ENCODE results near the gene SELE.
"Not testable (repeated sequence)": the region's sequence is repeated elsewhere in the genome, so short reads cannot be mapped to it uniquely, and the experiment has no call there.

Gene SELE

DNA sequence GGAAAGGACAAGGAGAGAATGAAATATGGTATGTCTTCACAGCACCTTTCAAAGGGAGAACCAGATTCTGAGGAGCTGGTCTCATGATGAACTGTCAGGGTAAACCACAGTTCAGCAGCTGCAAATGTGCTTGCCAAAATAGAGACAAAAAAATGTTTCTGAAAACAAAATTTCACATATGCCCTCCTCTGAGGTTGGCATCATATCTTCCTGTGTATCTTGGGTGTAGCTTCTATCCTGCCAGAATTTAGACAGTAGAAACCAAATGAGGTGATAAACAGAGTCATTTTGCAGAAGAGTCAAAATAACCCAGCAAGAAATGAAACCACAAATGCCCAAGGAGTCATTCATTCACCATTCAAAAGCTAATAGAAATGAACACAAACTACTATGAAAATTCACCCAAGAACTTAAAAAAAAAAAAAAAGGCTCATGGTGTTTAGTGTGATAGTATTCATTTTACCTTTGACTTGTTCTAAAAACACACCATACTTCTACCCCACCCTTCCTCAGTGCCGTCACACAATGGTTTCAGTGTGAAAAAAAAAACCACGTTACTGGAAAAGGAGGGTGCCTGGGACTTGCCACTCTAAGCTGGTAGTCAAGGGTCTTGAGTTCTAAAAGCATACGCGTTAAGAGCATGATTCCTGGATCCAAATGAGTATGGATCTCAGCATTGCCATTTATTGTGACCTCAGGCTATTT is 41.0 kb downstream of the SELE start:
- in situ Hi-C loops (cut with MboI; ENCODE audit: low pct_unique_long_range_greater_than_20kb, low sequenced_read_pairs): no loop called here
- no peak for DNase-seq

DNA sequence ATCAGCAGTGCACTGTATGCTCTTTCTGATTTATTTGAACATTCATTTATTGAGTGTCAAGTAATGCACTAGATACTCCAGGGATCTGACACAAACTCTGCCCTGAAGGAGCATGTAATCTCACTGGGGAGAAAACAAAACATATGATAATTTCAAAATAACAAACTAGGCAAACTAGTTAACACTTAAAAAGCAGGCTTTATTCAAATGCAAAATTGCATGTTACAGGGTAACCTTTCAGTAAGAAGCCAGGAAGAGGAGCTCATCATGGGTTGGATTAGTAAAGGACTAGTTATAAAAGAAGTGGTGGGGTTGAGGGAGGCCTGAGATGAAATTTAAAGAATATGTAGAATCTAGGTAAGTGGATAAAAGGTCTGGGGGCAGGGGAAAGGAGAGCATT is 43.4 kb downstream of the SELE start:
- in situ Hi-C loops (cut with MboI; ENCODE audit: low pct_unique_long_range_greater_than_20kb, low sequenced_read_pairs): no loop called here
- no peak for DNase-seq

- no peak for DNase-seq
- in situ Hi-C loops (cut with MboI; ENCODE audit: low pct_unique_long_range_greater_than_20kb, low sequenced_read_pairs): no loop called here
These were observed 44.5 kb downstream of the SELE start for GRCh38 chr1:169689395-169689794.

- in situ Hi-C loops (cut with MboI; ENCODE audit: low pct_unique_long_range_greater_than_20kb, low sequenced_read_pairs); DNase-seq: not testable (repeated sequence)
These were observed 45.5 kb downstream of the SELE start for GRCh38 chr1:169688377-169688776.

- in situ Hi-C loops (cut with MboI; ENCODE audit: low pct_unique_long_range_greater_than_20kb, low sequenced_read_pairs): no loop called here
- DNase-seq: no peak
These were observed 50.2 kb downstream of the SELE start for GRCh38 chr1:169683661-169684060.

DNA sequence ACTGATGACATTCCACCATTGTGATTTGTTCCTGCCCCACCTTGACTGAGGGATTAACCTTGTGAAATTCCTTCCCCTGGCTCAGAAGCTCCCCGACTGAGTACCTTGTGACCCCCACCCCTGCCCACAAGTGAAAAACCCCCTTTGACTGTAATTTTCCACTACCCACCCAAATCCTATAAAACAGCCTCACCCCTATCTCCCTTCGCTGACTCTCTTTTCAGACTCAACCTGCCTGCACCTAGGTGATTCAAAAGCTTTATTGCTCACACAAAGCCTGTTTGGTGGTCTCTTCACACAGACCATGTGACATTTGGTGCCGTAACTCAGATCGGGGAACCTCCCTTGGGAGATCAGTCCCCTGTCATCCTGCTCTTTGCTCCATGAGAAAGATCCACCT is 50.7 kb downstream of the SELE start:
- DNase-seq; in situ Hi-C loops (cut with MboI; ENCODE audit: low pct_unique_long_range_greater_than_20kb, low sequenced_read_pairs): not testable (repeated sequence)

DNA sequence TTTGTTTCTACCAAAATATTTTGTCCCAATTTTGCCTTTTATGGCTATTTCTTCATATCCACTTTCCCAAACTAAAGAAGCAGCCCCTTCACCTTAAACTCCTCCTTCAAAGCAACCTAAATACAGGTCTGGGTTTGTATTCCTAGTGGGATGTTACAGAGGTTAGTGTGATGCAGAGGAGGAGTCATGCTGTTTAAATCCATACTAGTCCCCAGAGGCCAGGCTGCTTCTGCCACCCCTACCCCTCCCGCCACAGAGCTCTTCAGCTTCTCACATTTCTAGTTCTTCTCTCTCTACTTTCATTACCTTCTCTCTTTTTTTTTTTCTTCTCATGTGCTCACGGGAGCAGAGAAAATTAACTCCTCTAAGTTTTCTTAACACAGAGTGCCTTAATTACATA is 51.8 kb downstream of the SELE start:
- DNase-seq: no peak
- in situ Hi-C loops (cut with MboI; ENCODE audit: low pct_unique_long_range_greater_than_20kb, low sequenced_read_pairs): no loop called here

- no peak for DNase-seq
- in situ Hi-C loops (cut with MboI; ENCODE audit: low pct_unique_long_range_greater_than_20kb, low sequenced_read_pairs): no loop called here
These were observed 52.7 kb downstream of the SELE start for GRCh38 chr1:169681140-169681539.

GRCh38 chr1:169680377-169681019 is 53.4 kb downstream of the SELE start:
- DNase-seq: no peak
- in situ Hi-C loops (cut with MboI; ENCODE audit: low pct_unique_long_range_greater_than_20kb, low sequenced_read_pairs): no loop called here

- in situ Hi-C loops (cut with MboI; ENCODE audit: low pct_unique_long_range_greater_than_20kb, low sequenced_read_pairs): no loop called here
These were observed 54.2 kb downstream of the SELE start for GRCh38 chr1:169679692-169680091.

DNA sequence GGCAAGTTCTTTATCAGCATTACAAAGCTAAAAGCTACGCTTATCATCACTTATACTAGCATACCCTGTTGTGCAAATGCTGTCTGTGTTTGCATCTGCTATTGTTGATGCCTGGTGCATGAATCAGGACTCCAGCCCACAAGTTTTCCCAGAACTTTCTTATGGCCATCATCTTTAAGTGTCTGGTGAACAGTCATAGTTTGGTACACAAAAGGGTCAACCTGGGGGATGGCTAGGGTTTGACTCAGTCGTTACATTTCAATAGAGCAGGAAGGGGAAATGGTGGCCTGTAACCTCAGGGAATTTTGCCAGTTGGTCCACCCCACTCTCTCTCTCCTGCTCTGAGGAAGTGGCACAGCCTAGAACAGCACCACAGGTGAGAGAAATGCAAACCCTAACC is 57.9 kb downstream of the SELE start:
- DNase-seq: no peak
- in situ Hi-C loops (cut with MboI; ENCODE audit: low pct_unique_long_range_greater_than_20kb, low sequenced_read_pairs): no loop called here

More at GRCh38 chr1:169679692-169680091, 54.2 kb downstream of the SELE start:
- DNase-seq: no peak
